ENCODE data around the gene C10orf90. TPM values are rescaled to one million over a fixed set of nuclear protein-coding genes. Genes with fewer than 3 reads are reported as not detected.

The C10orf90 gene
- total and polyA plus RNA-seq, 2 donors (not counting 3 experiments of a cell fraction or from before 2014, with no cell fraction given), result not detected

DNA sequence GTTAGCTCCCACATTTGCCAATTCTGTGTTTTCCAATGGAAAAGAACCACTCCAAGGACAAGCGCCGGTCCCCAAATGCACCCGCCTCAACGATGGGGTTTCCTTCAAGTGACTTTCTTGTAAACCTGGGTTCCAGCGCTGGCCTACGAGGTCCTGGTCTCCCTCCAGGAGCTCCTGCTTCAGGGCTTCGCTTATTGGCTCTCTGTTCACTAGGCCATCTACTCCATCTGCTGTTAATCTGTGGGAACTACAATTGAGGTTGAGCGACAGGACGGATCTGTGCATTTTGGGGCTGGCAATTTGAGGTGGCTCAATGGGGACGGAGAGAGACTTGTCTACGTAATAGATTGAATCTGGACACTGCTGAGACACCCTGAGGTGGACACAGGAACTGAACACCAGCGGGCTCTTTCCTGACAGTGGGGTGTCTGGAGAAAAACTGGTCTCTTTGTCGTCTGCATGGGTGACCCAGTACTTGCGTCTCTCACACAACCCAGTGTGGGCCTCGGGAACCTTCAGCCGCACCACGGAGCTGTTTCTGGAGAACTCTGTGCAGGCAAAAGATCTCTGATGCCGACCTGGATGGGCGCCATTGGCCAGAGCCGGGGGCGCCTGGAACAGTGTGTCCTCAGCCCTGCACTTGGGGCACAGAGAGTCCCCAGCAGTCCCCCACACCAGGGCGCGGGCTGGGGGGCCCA, 166.3 kb downstream of the C10orf90 start:
- Histone ChIP-seq H3K79me2 (ENCODE audit: control insufficient read depth, insufficient read depth, low read length) (no peaks in the 10 kb centered on the region), H3K9me1 (replicated peaks; ENCODE audit: control insufficient read depth, extremely low read depth, insufficient read depth, low read length) (no peaks in the 10 kb centered on the region), H3K4me1 (ENCODE audit: control insufficient read depth, extremely low read depth, insufficient read depth, low read length) (no peaks in the 10 kb centered on the region), H3K36me3 (ENCODE audit: control insufficient read depth in 2 of 2, extremely low read depth in 1 of 2, insufficient read depth in 2 of 2, low read length in 2 of 2) (no peaks in the 10 kb centered on the region), H3K9ac (replicated peaks; ENCODE audit: extremely low read depth, insufficient read depth, low read length) (no peak overlapping the region), H3K27ac (ENCODE audit: insufficient read depth, low read depth, low read length) (no peak overlapping the region), H3K4me2 (ENCODE audit: insufficient read depth, low read length) (no peak overlapping the region), H3K27me3 (ENCODE audit: control insufficient read depth in 2 of 2, insufficient read depth in 2 of 2, low read length in 2 of 2) (no peaks in the 10 kb centered on the region), H4K20me1 (replicated peaks; ENCODE audit: control insufficient read depth, extremely low read depth, insufficient read depth, low read length) (no peaks in the 10 kb centered on the region), H3K9me3 (replicated peaks; ENCODE audit: control insufficient read depth, insufficient read depth, low read length) (no peaks in the 10 kb centered on the region), H2AFZ (ENCODE audit: low read depth, low read length) (no peak overlapping the region), H3K4me3 (replicated peaks in 1 of 3; ENCODE audit: insufficient read depth in 1 of 3, low read depth in 1 of 3, low read length in 3 of 3) (no peak overlapping the region)
- ChIA-PET POLR2A (no interaction called here), CTCF (interaction anchor here (0.6 to 2.4 kb wide), 9 partner anchors 444 to 763 kb away, joined by 3 to 35 read pairs (median 4); no protein-coding TSS in a partner anchor)
- DNase-seq (ENCODE audit: low read depth, low spot score) (peak; percentile 47), FAIRE-seq (no peak)
- dilution Hi-C loops (cut with MboI; ENCODE audit: extremely low pct_ligation_motif_present, low sequenced_read_pairs), result no loop called here
- TF ChIP-seq, protein P1, sequence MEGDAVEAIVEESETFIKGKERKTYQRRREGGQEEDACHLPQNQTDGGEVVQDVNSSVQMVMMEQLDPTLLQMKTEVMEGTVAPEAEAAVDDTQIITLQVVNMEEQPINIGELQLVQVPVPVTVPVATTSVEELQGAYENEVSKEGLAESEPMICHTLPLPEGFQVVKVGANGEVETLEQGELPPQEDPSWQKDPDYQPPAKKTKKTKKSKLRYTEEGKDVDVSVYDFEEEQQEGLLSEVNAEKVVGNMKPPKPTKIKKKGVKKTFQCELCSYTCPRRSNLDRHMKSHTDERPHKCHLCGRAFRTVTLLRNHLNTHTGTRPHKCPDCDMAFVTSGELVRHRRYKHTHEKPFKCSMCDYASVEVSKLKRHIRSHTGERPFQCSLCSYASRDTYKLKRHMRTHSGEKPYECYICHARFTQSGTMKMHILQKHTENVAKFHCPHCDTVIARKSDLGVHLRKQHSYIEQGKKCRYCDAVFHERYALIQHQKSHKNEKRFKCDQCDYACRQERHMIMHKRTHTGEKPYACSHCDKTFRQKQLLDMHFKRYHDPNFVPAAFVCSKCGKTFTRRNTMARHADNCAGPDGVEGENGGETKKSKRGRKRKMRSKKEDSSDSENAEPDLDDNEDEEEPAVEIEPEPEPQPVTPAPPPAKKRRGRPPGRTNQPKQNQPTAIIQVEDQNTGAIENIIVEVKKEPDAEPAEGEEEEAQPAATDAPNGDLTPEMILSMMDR (IDR thresholded peaks at IDR 0.05; ENCODE audit: extremely low read depth in 1 of 2, insufficient read depth in 1 of 2, low read depth in 1 of 2, low read length in 2 of 2), result peak; percentile 39 to 50
- no peak for TF ChIP-seq POLR2AphosphoS5 (IDR thresholded peaks at IDR 0.05; ENCODE audit: insufficient read depth, low read depth, low read length)
- BruUV-seq (replicated peaks), result no TSS peak
- intact Hi-C loops (cut with micrococcal nuclease), result loop anchor here (1.0 kb wide), 2 partner anchors 522 to 636 kb away; no protein-coding TSS in a partner anchor

DNA sequence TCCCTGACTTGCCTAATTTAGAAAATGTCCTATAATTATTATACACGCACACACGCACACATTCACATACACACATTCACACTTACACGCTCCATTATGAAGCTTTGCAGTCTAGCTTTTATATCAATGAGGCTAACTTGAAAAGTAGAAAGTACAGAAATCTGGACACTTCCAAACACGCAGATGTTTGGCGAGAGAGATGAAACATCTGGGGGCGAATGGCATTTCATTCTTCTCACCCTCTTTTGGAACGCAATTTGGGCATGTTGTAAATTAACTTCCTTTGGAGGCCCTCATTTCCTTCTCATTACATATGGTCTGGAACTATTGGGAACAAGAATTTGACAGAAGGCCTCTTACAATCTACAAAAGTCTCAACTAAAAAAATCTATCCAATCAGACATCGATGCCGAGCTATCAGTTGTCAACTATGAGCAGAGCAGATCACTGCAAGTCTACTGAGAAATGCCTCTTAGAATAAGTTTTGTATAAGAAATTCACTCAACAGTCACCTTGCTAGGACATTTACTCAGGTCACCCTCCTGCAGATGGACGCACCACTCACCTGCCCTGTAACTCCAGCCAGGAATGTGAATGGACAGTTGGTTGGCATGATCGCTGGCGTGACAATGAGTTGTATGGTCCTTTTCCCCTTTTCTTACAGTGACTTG, 167.0 kb downstream of the C10orf90 start:
- intact Hi-C loops (cut with micrococcal nuclease) (loop anchor here (1.0 kb wide), 2 partner anchors 521 to 635 kb away; no protein-coding TSS in a partner anchor), dilution Hi-C loops (cut with MboI; ENCODE audit: extremely low pct_ligation_motif_present, low sequenced_read_pairs) (no loop called here)
- ChIA-PET CTCF (interaction anchor here (0.6 to 2.4 kb wide), 9 partner anchors 444 to 762 kb away, joined by 3 to 35 read pairs (median 4); no protein-coding TSS in a partner anchor), POLR2A (no interaction called here)
- no peaks in the 10 kb centered on the region for H3K79me2 ChIP-seq (ENCODE audit: control insufficient read depth, insufficient read depth, low read length)
- H2AFZ ChIP-seq (ENCODE audit: low read depth, low read length), result no peak overlapping the region
- no peaks in the 10 kb centered on the region for H3K9me3 ChIP-seq (replicated peaks; ENCODE audit: control insufficient read depth, insufficient read depth, low read length)
- no peak overlapping the region for H3K4me3 ChIP-seq (replicated peaks in 1 of 3; ENCODE audit: insufficient read depth in 1 of 3, low read depth in 1 of 3, low read length in 3 of 3)
- no peak overlapping the region for H3K27ac ChIP-seq (ENCODE audit: insufficient read depth, low read depth, low read length)
- no peaks in the 10 kb centered on the region for H3K4me1 ChIP-seq (ENCODE audit: control insufficient read depth, extremely low read depth, insufficient read depth, low read length)
- H3K27me3 ChIP-seq (ENCODE audit: control insufficient read depth in 2 of 2, insufficient read depth in 2 of 2, low read length in 2 of 2), result no peaks in the 10 kb centered on the region
- no peaks in the 10 kb centered on the region for H3K36me3 ChIP-seq (ENCODE audit: control insufficient read depth in 2 of 2, extremely low read depth in 1 of 2, insufficient read depth in 2 of 2, low read length in 2 of 2)
- FAIRE-seq (no peak), DNase-seq (ENCODE audit: low read depth, low spot score) (no peak)
- BruUV-seq (replicated peaks), result no TSS peak
- no peaks in the 10 kb centered on the region for H4K20me1 ChIP-seq (replicated peaks; ENCODE audit: control insufficient read depth, extremely low read depth, insufficient read depth, low read length)
- TF ChIP-seq GATA2 (IDR thresholded peaks at IDR 0.05; ENCODE audit: insufficient read depth, insufficient read length, low read depth, low read length) (no peak), MYC (IDR thresholded peaks at IDR 0.05; ENCODE audit: low read depth, low read length) (no peak), FOS (IDR thresholded peaks at IDR 0.05; ENCODE audit: borderline replicate concordance, insufficient read depth, low read length) (no peak)
- TF ChIP-seq, protein P2, sequence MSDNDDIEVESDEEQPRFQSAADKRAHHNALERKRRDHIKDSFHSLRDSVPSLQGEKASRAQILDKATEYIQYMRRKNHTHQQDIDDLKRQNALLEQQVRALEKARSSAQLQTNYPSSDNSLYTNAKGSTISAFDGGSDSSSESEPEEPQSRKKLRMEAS (IDR thresholded peaks at IDR 0.05; ENCODE audit: insufficient read depth, insufficient read length), result no peak
- TF ChIP-seq, protein P1 (IDR thresholded peaks at IDR 0.05; ENCODE audit: extremely low read depth in 1 of 2, insufficient read depth in 1 of 2, low read depth in 1 of 2, low read length in 2 of 2), result no peak
- H3K9ac ChIP-seq (replicated peaks; ENCODE audit: extremely low read depth, insufficient read depth, low read length), result no peak overlapping the region
- H3K9me1 ChIP-seq (replicated peaks; ENCODE audit: control insufficient read depth, extremely low read depth, insufficient read depth, low read length), result no peaks in the 10 kb centered on the region
- no peak overlapping the region for H3K4me2 ChIP-seq (ENCODE audit: insufficient read depth, low read length)
